ENCODE results near the gene CNTNAP2.

GRCh38 chr7:148433521-148434180, 2317.1 kb downstream of the CNTNAP2 start:
- TF ChIP-seq EZH2phosphoT487 (IDR thresholded peaks at IDR 0.05; ENCODE audit: insufficient read depth, low read depth) (no peak), EZH2 (IDR thresholded peaks at IDR 0.05; ENCODE audit: insufficient read depth, poor library complexity, severe bottlenecking) (no peak)

All from GM23248 (cell line).